ENCODE results near the gene LRRC4C. TPM values are rescaled to one million over a fixed set of nuclear protein-coding genes. Genes with fewer than 3 reads are reported as not detected.

LRRC4C gene
- total RNA-seq, 2 donors from 2014 or later: 0.95 to 3.2 TPM

- no peaks in the 10 kb centered on the region for H3K9me3 ChIP-seq
- no peaks in the 10 kb centered on the region for H3K27me3 ChIP-seq (replicated peaks; ENCODE audit: insufficient read depth)
- no peaks in the 10 kb centered on the region for H3K36me3 ChIP-seq
- H3K4me3 ChIP-seq: no peak overlapping the region
- DNase-seq (ENCODE audit: low spot score) (no peak), ATAC-seq (ENCODE audit: insufficient number of reproducible peaks, low FRiP score, low read depth) (no peak)
- H3K27ac ChIP-seq: no peak overlapping the region
- TF ChIP-seq CTCF (IDR thresholded peaks at IDR 0.05): no peak
- no peaks in the 10 kb centered on the region for H3K4me1 ChIP-seq (ENCODE audit: control insufficient read depth in 1 of 2, low read depth in 2 of 2)
Observed at GRCh38 chr11:40236526-40236925, 1222.9 kb downstream of the LRRC4C start.

DNA sequence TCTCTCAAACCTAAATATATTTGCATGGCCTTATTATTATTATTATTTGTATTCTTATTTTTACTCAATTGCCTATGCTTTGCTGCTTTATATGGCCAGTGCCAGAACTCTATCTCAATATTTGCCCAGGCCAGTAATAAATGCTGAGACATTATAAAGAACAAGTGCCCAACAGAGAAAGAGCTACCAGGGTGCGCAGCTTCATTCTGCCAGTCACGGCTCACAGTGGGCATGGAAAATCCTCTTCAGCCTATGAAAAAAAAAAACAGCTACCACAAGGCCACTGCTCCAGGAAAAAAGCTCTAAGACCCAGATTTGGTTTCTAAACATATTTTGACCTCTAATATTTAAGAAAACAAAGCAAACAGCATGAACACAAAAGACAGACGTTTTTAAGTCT is 1223.6 kb downstream of the LRRC4C start:
- ATAC-seq (ENCODE audit: insufficient number of reproducible peaks, low FRiP score, low read depth) (no peak), DNase-seq (ENCODE audit: low spot score) (no peak)
- Histone ChIP-seq H3K4me1 (ENCODE audit: control insufficient read depth in 1 of 2, low read depth in 2 of 2) (no peaks in the 10 kb centered on the region), H3K4me3 (no peak overlapping the region), H3K9me3 (no peaks in the 10 kb centered on the region), H3K36me3 (no peaks in the 10 kb centered on the region), H3K27me3 (replicated peaks; ENCODE audit: insufficient read depth) (no peaks in the 10 kb centered on the region), H3K27ac (no peak overlapping the region)
- TF ChIP-seq CTCF (IDR thresholded peaks at IDR 0.05): no peak

DNA sequence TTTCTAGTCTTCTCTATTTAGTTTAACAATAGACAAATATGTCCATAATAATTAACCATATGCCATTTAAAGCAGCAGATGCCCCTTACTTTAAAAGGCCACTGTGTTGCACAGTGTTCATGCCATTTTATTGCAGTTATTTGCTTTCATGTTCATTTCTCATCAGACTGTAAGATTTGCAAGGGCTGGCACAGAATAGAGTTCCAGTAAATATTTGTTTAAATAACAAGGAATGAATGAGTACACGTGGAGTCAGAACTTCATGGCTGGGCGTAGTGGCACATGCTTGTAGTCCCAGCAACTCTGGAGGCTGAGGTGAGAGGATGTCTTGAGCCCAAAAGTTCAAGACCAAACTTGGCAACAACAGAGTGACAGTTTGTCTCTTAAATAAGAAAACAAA is 1228.6 kb downstream of the LRRC4C start:
- H3K9me3 ChIP-seq: no peaks in the 10 kb centered on the region
- TF ChIP-seq CTCF (IDR thresholded peaks at IDR 0.05): no peak
- no peak for DNase-seq (ENCODE audit: low spot score)
- no peak overlapping the region for H3K27ac ChIP-seq
- no peaks in the 10 kb centered on the region for H3K4me1 ChIP-seq (ENCODE audit: control insufficient read depth in 1 of 2, low read depth in 2 of 2)
- H3K27me3 ChIP-seq (replicated peaks; ENCODE audit: insufficient read depth): no peaks in the 10 kb centered on the region
- no peak for ATAC-seq (ENCODE audit: insufficient number of reproducible peaks, low FRiP score, low read depth)
- no peak overlapping the region for H3K4me3 ChIP-seq
- H3K36me3 ChIP-seq: no peaks in the 10 kb centered on the region

DNA sequence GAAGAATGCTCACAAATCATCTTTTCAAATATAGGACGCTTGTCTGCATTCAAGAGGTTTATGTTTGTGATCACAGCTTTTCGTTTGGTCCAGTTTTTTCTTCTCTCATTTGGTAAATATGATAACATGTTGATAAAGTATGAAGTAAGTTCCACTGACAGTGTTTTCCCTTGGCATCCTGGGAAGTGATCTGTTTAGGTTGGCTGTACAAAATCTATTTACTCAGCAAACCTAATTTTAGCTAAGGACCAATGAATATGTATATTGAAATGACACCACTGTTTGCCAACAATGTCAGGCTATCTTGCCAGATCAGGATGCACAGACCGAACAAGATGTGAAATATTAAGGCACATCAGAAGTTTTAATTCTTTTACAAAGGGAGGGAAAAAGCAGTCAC is 1230.8 kb downstream of the LRRC4C start:
- no peaks in the 10 kb centered on the region for H3K4me1 ChIP-seq (ENCODE audit: control insufficient read depth in 1 of 2, low read depth in 2 of 2)
- ATAC-seq (ENCODE audit: insufficient number of reproducible peaks, low FRiP score, low read depth): no peak
- TF ChIP-seq CTCF (IDR thresholded peaks at IDR 0.05): no peak

GRCh38 chr11:40227730-40228129 is 1231.7 kb downstream of the LRRC4C start:
- ATAC-seq (ENCODE audit: insufficient number of reproducible peaks, low FRiP score, low read depth) (no peak), DNase-seq (ENCODE audit: low spot score) (no peak)
- Histone ChIP-seq H3K4me1 (ENCODE audit: control insufficient read depth in 1 of 2, low read depth in 2 of 2) (no peaks in the 10 kb centered on the region), H3K9me3 (no peaks in the 10 kb centered on the region), H3K27me3 (replicated peaks; ENCODE audit: insufficient read depth) (no peaks in the 10 kb centered on the region), H3K27ac (no peak overlapping the region), H3K36me3 (no peaks in the 10 kb centered on the region), H3K4me3 (no peak overlapping the region)
- no peak for TF ChIP-seq CTCF (IDR thresholded peaks at IDR 0.05)

More for the DNA sequence above, 1230.8 kb downstream of the LRRC4C start:
- Histone ChIP-seq H3K4me3 (no peak overlapping the region), H3K27me3 (replicated peaks; ENCODE audit: insufficient read depth) (no peaks in the 10 kb centered on the region), H3K9me3 (no peaks in the 10 kb centered on the region), H3K27ac (no peak overlapping the region), H3K36me3 (no peaks in the 10 kb centered on the region)
- no peak for DNase-seq (ENCODE audit: low spot score)
